DOHH2 (cell line): ENCODE measurements around the gene CHRM5.

Experiments
- EZH2phosphoT487 ChIP-seq: fragments of 200-600 bp; sonication (generic); IDR thresholded peaks from 2 replicates; pipeline ENCODE4 v1.6.1; 2017; ENCODE audit warnings: borderline replicate concordance, mild to moderate bottlenecking, antibody characterized with exemption, low read length, moderate library complexity, mixed read lengths
- TF ChIP-seq, protein P1 (sequence below): fragments of 200-600 bp; sonication (generic); IDR thresholded peaks from one replicate; pipeline ENCODE4 v1.5.1; 2014; ENCODE audit warnings: antibody characterized with exemption, mild to moderate bottlenecking, low read depth, low read length; ENCODE audit not compliant: poor library complexity, severe bottlenecking

GRCh38 chr15:34001536-34001935 is 33.2 kb downstream of the CHRM5 start:
- TF ChIP-seq, protein P1, sequence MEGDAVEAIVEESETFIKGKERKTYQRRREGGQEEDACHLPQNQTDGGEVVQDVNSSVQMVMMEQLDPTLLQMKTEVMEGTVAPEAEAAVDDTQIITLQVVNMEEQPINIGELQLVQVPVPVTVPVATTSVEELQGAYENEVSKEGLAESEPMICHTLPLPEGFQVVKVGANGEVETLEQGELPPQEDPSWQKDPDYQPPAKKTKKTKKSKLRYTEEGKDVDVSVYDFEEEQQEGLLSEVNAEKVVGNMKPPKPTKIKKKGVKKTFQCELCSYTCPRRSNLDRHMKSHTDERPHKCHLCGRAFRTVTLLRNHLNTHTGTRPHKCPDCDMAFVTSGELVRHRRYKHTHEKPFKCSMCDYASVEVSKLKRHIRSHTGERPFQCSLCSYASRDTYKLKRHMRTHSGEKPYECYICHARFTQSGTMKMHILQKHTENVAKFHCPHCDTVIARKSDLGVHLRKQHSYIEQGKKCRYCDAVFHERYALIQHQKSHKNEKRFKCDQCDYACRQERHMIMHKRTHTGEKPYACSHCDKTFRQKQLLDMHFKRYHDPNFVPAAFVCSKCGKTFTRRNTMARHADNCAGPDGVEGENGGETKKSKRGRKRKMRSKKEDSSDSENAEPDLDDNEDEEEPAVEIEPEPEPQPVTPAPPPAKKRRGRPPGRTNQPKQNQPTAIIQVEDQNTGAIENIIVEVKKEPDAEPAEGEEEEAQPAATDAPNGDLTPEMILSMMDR: no peak
- no peak for TF ChIP-seq EZH2phosphoT487
